Measurements from ENCODE around the gene UNC50.
"Not testable (repeated sequence)": the region's sequence is repeated elsewhere in the genome, so short reads cannot be mapped to it uniquely, and the experiment has no call there.

UNC50 gene

GRCh38 chr2:98608962-98609604 is 694 bp downstream of the UNC50 start:
- DNase-seq (ENCODE audit: low read depth) = no peak

- no peak for DNase-seq (ENCODE audit: low read depth)
These were observed 5.8 kb downstream of the UNC50 start for GRCh38 chr2:98614024-98614739.

- DNase-seq (ENCODE audit: low read depth) = no peak
These were observed 7.1 kb downstream of the UNC50 start for GRCh38 chr2:98615481-98615880.

- no peak for DNase-seq (ENCODE audit: low read depth)
These were observed 8.8 kb downstream of the UNC50 start for GRCh38 chr2:98617149-98617548.

GRCh38 chr2:98623657-98624056 is 15.3 kb downstream of the UNC50 start:
- DNase-seq (ENCODE audit: low read depth) = no peak

- no peak for DNase-seq (ENCODE audit: low read depth)
These were observed 24.0 kb downstream of the UNC50 start for GRCh38 chr2:98632351-98632750.

GRCh38 chr2:98634406-98635092 is 26.2 kb downstream of the UNC50 start:
- no peak for DNase-seq (ENCODE audit: low read depth)

- DNase-seq (ENCODE audit: low read depth) = no peak
These were observed 29.2 kb downstream of the UNC50 start for GRCh38 chr2:98637401-98638147.

- DNase-seq (ENCODE audit: low read depth) = no peak
These were observed 35.2 kb downstream of the UNC50 start for GRCh38 chr2:98643496-98644100.

GRCh38 chr2:98647636-98648035 is 39.2 kb downstream of the UNC50 start:
- no peak for DNase-seq (ENCODE audit: low read depth)

- DNase-seq (ENCODE audit: low read depth) = no peak
These were observed 40.1 kb downstream of the UNC50 start for GRCh38 chr2:98648451-98648850.

- peak; percentile 72 for DNase-seq (ENCODE audit: low read depth)
These were observed 41.0 kb downstream of the UNC50 start for GRCh38 chr2:98649135-98649991.

- no peak for DNase-seq (ENCODE audit: low read depth)
These were observed 41.6 kb downstream of the UNC50 start for GRCh38 chr2:98649992-98650375.

GRCh38 chr2:98650998-98651397 is 42.6 kb downstream of the UNC50 start:
- no peak for DNase-seq (ENCODE audit: low read depth)

GRCh38 chr2:98654699-98655495 is 46.5 kb downstream of the UNC50 start:
- DNase-seq (ENCODE audit: low read depth) = no peak

- DNase-seq (ENCODE audit: low read depth) = no peak
These were observed 48.4 kb downstream of the UNC50 start for GRCh38 chr2:98656800-98657199.

- DNase-seq (ENCODE audit: low read depth) = no peak
These were observed 50.6 kb downstream of the UNC50 start for GRCh38 chr2:98658816-98659490.

- not testable (repeated sequence) for DNase-seq (ENCODE audit: low read depth)
These were observed 51.1 kb downstream of the UNC50 start for GRCh38 chr2:98659491-98659840.

- DNase-seq (ENCODE audit: low read depth) = no peak
These were observed 55.2 kb downstream of the UNC50 start for GRCh38 chr2:98663511-98664090.

Measured in stimulated activated CD4-positive, alpha-beta T cell treated with anti-CD3 and anti-CD28 coated beads, Interleukin-2, amount 100 ng/mL, for 4 hours (primary cell).